HEK293T (cell line): Measurements from ENCODE around the gene STARD5.

Experiments used
- BHLHE40 ChIP-seq: fragments of 450-650 bp; IDR thresholded peaks from 2 replicates; pipeline ENCODE4 v1.6.1; 2016; ENCODE audit warnings: mild to moderate bottlenecking, moderate library complexity, borderline replicate concordance
- FOXA1 ChIP-seq: fragments of 450-650 bp; IDR thresholded peaks from 2 replicates; pipeline ENCODE4 v1.6.1; 2016; ENCODE audit warnings: mild to moderate bottlenecking
- FOXM1 ChIP-seq: fragments of 450-650 bp; IDR thresholded peaks from 2 replicates; pipeline ENCODE4 v1.6.1; 2017; ENCODE audit warnings: mild to moderate bottlenecking, borderline replicate concordance
- SP1 ChIP-seq: fragments of 450-650 bp; IDR thresholded peaks from 2 replicates; pipeline ENCODE4 v1.6.1; 2017
- SUZ12 ChIP-seq: fragments of 450-650 bp; IDR thresholded peaks from 2 replicates; pipeline ENCODE4 v1.6.1; 2016; ENCODE audit warnings: mild to moderate bottlenecking
- ZNF384 ChIP-seq: fragments of 450-650 bp; IDR thresholded peaks from 2 replicates; pipeline ENCODE4 v1.6.1; 2016

DNA sequence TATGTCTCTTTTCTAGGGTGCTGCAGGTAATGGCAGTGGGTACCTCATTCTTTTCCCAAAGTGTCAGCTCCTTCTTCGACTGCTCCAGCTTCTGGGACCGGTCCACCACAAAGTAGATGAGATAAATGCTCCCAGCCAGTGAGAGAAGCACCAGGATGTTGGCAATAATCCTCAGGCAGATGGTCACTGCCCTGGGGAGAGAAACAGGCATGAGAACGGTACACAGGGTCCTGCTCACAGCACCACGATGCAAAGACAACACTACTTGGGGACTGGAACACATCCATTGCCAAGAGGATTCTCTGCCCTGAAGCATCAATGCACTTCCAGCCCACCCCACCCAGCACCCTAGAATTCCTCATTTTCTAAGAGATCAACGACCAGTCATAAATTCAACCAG lies 27.7 kb upstream of the STARD5 start:
- no peak for TF ChIP-seq FOXA1
- TF ChIP-seq ZNF384 = no peak
- no peak for TF ChIP-seq FOXM1
- no peak for TF ChIP-seq SUZ12
- TF ChIP-seq SP1 = no peak
- no peak for TF ChIP-seq BHLHE40
